ENCODE measurements around the gene PA2G4. TPM values are rescaled to one million over a fixed set of nuclear protein-coding genes. Genes with fewer than 3 reads are reported as not detected.
"Not testable (repeated sequence)": the region's sequence is repeated elsewhere in the genome, so short reads cannot be mapped to it uniquely, and the experiment has no call there.

PA2G4 gene
- total RNA-seq (87.9 and 90.7 TPM in 2 replicates), polyA plus RNA-seq (102 and 109 TPM in 2 replicates)

DNA sequence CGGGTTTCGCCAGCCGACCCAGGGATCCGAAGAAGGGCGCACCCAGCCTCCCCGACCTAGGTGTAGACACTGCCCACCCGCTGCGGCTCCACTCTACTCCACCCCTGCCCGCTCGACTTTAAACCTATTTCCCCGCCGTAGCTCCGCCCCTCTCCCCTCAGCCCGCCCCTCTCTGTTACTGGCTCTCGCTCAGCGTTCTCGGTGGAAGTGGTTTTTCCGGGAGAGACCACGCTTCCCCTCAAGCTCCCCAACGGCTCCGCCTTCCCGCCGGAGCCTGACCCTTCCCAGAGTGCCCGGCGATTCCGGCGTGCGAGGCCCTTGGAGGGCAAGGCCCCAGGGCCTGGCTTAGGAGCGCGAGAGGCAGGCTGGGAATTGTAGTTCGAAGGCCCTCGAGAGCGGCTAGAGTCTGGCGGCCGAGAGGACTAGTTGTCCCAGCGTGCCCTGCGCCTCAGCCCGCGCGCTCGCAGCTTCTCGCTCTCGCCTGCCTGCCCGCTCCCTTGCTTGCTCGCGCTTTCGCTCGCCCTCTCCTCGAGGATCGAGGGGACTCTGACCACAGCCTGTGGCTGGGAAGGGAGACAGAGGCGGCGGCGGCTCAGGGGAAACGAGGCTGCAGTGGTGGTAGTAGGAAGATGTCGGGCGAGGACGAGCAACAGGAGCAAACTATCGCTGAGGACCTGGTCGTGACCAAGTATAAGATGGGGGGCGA is at the start of gene PA2G4:
Gene PA2G4 (plus strand): TSS at position 451 of the 706 bp plus-strand sequence. CDS start 179 bp downstream, at position 630.
- Histone ChIP-seq H3K4me3 (peak within 1 kb of the TSS; percentile 51), H3K79me2 (peaks cover 39% of the 10 kb centered on the region), H3K9me3 (ENCODE audit: low read depth) (no peaks in the 10 kb centered on the region), H3K4me2 (peak within 1 kb of the TSS; percentile 93), H3K4me1 (ENCODE audit: insufficient read depth) (peaks cover 12% of the 10 kb centered on the region), H3K27ac (peak within 1 kb of the TSS; percentile 89), H3K9me2 (replicated peaks; ENCODE audit: insufficient read depth) (no peaks in the 10 kb centered on the region), H3K36me3 (replicated peaks; ENCODE audit: insufficient read depth, low read depth) (no peaks in the 10 kb centered on the region), H3K27me3 (no peaks in the 10 kb centered on the region), H4K20me1 (ENCODE audit: insufficient read depth, poor library complexity, severe bottlenecking) (peaks cover 6% of the 10 kb centered on the region), H2AFZ (peak within 1 kb of the TSS; percentile 42)
- WGBS (ENCODE audit: low lambda C conversion rate, missing lambda C conversion rate) = 2% methylated on average over 55 of the region's 60 CpGs
- DNase-seq (ENCODE audit: low spot score) = peak; percentile 99
- TF ChIP-seq, protein P1, sequence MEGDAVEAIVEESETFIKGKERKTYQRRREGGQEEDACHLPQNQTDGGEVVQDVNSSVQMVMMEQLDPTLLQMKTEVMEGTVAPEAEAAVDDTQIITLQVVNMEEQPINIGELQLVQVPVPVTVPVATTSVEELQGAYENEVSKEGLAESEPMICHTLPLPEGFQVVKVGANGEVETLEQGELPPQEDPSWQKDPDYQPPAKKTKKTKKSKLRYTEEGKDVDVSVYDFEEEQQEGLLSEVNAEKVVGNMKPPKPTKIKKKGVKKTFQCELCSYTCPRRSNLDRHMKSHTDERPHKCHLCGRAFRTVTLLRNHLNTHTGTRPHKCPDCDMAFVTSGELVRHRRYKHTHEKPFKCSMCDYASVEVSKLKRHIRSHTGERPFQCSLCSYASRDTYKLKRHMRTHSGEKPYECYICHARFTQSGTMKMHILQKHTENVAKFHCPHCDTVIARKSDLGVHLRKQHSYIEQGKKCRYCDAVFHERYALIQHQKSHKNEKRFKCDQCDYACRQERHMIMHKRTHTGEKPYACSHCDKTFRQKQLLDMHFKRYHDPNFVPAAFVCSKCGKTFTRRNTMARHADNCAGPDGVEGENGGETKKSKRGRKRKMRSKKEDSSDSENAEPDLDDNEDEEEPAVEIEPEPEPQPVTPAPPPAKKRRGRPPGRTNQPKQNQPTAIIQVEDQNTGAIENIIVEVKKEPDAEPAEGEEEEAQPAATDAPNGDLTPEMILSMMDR (IDR thresholded peaks at IDR 0.05; ENCODE audit: poor library complexity) = no peak
- no peak for TF ChIP-seq EZH2 (IDR thresholded peaks at IDR 0.05; ENCODE audit: borderline replicate concordance)
- no peak for TF ChIP-seq EZH2phosphoT487 (IDR thresholded peaks at IDR 0.05; ENCODE audit: low read depth, severe bottlenecking, unreplicated experiment)

DNA sequence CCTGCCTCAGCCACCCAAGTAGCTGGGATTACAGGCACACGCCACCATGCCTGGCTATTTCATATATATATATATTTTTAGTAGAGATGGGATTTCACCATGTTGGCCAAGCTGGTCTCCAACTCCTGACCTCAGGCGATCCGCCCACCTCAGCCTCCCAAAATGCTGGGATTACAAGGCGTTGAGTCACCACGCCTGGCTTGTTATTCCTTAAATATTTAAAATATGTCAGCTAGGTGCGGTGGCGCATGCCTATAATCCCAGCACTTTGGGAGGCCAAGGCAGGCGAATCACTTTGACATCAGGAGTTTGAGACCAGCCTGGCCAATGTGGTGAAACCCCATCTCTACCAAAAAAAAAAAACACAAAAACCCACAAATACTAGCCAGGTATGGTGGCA is 44.4 kb upstream of the PA2G4 start:
- not testable (repeated sequence) for H3K79me2 ChIP-seq; H3K27ac ChIP-seq; H3K27me3 ChIP-seq; H2AFZ ChIP-seq; H3K9me3 ChIP-seq (ENCODE audit: low read depth); H3K36me3 ChIP-seq (replicated peaks; ENCODE audit: insufficient read depth, low read depth); H3K4me1 ChIP-seq (ENCODE audit: insufficient read depth); DNase-seq (ENCODE audit: low spot score); H3K4me2 ChIP-seq; H4K20me1 ChIP-seq (ENCODE audit: insufficient read depth, poor library complexity, severe bottlenecking); H3K9me2 ChIP-seq (replicated peaks; ENCODE audit: insufficient read depth); H3K4me3 ChIP-seq
- WGBS (ENCODE audit: low lambda C conversion rate, missing lambda C conversion rate) = 82% methylated on average over 8 of the region's 8 CpGs

DNA sequence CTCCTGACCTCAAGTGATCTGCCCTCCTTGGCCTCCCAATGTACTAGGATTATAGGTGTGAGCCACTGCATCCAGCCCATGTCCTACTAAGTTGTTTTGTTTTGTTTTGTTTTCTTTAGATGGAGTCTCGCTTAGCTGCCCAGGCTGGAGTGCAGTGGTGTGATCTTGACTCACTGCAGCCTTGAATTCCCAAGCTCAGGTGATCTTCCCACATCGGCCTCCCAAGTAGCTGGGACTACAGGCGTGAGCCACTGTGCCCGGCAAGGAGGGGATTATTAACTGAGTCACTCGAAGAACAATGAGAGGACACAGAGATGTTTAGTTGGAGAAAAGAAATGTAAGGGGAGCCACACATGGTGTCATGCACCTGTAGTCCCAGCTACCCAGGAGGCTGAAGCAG is 42.4 kb upstream of the PA2G4 start:
- DNase-seq (ENCODE audit: low spot score) = no peak
- no peaks in the 10 kb centered on the region for H3K27me3 ChIP-seq
- no peaks in the 10 kb centered on the region for H3K79me2 ChIP-seq
- H3K4me1 ChIP-seq (ENCODE audit: insufficient read depth) = no peaks in the 10 kb centered on the region
- no peak overlapping the region for H3K4me3 ChIP-seq
- no peak overlapping the region for H3K4me2 ChIP-seq
- no peaks in the 10 kb centered on the region for H3K9me2 ChIP-seq (replicated peaks; ENCODE audit: insufficient read depth)
- H3K9me3 ChIP-seq (ENCODE audit: low read depth) = no peaks in the 10 kb centered on the region
- H3K27ac ChIP-seq = no peak overlapping the region
- no peaks in the 10 kb centered on the region for H4K20me1 ChIP-seq (ENCODE audit: insufficient read depth, poor library complexity, severe bottlenecking)
- H3K36me3 ChIP-seq (replicated peaks; ENCODE audit: insufficient read depth, low read depth) = no peaks in the 10 kb centered on the region
- TF ChIP-seq EZH2 (IDR thresholded peaks at IDR 0.05; ENCODE audit: borderline replicate concordance) = no peak
- TF ChIP-seq, protein P1 (IDR thresholded peaks at IDR 0.05; ENCODE audit: poor library complexity) = no peak
- no peak for TF ChIP-seq EZH2phosphoT487 (IDR thresholded peaks at IDR 0.05; ENCODE audit: low read depth, severe bottlenecking, unreplicated experiment)
- 66% methylated on average over 5 of the region's 5 CpGs for WGBS (ENCODE audit: low lambda C conversion rate, missing lambda C conversion rate)
- no peak overlapping the region for H2AFZ ChIP-seq

DNA sequence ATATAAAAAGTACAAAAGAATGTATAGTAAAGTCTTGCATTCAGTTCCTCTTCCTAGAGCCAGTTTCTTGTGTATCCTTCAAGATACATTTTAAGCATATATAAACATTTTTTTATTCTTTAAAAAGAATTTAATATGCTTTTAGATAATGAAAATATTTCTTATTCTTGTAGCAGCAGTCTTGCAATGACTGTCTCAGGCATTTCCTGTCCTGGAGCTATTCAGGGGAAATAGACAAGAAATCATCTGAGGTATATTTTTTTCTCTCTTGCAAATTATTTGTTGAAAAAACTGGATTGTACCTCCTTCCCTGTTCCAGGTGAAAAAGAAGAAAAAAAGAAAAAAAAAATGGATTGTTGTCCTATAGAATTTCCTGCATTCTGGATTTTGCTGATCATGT is 41.4 kb upstream of the PA2G4 start:
- TF ChIP-seq EZH2phosphoT487 (IDR thresholded peaks at IDR 0.05; ENCODE audit: low read depth, severe bottlenecking, unreplicated experiment) (no peak), EZH2 (IDR thresholded peaks at IDR 0.05; ENCODE audit: borderline replicate concordance) (no peak)
- TF ChIP-seq, protein P1 (IDR thresholded peaks at IDR 0.05; ENCODE audit: poor library complexity) = no peak

More for the DNA sequence above, 41.4 kb upstream of the PA2G4 start:
- H3K9me3 ChIP-seq (ENCODE audit: low read depth) = no peaks in the 10 kb centered on the region
- no peaks in the 10 kb centered on the region for H3K27me3 ChIP-seq
- H4K20me1 ChIP-seq (ENCODE audit: insufficient read depth, poor library complexity, severe bottlenecking) = no peaks in the 10 kb centered on the region
- no peak overlapping the region for H2AFZ ChIP-seq
- no peaks in the 10 kb centered on the region for H3K79me2 ChIP-seq
- H3K4me3 ChIP-seq = no peak overlapping the region
- DNase-seq (ENCODE audit: low spot score) = no peak
- no peak overlapping the region for H3K4me2 ChIP-seq
- H3K27ac ChIP-seq = no peak overlapping the region
- no peaks in the 10 kb centered on the region for H3K4me1 ChIP-seq (ENCODE audit: insufficient read depth)
- H3K36me3 ChIP-seq (replicated peaks; ENCODE audit: insufficient read depth, low read depth) = no peaks in the 10 kb centered on the region
- H3K9me2 ChIP-seq (replicated peaks; ENCODE audit: insufficient read depth) = no peaks in the 10 kb centered on the region
